HepG2 (cell line): ENCODE measurements around the gene METTL14. TPM values are rescaled to one million over a fixed set of nuclear protein-coding genes. Genes with fewer than 3 reads are reported as not detected.

Source experiments
- ATAC-seq: fragments of 200-7000 bp; cut with Tn5 transposase; 3 replicates; pipeline ENCODE4 v1.9.1; 2020; ENCODE audit warnings: mild to moderate bottlenecking, moderate library complexity
- BruUV-seq: library from RNA; stranded (reverse); fragments of 400-500 nt; replicated peaks from 2 replicates; lab custom pipeline; 2021; lab: Mats Ljungman, UMichigan
- CTCF ChIA-PET: fragments of 300-600 bp; formaldehyde crosslinking; extraction: SDS; loops from one replicate; lab custom pipeline; 2021; ENCODE audit warnings: low total read pairs, inconsistent platforms, low intra/inter-chr PET ratio; lab: Yijun Ruan, JAX
- POLR2A ChIA-PET: fragments of 350-600 bp; sonication (Branson Sonifier 250); formaldehyde crosslinking; loops from one replicate; lab custom pipeline; 2020; ENCODE audit warnings: antibody characterized with exemption, inconsistent platforms; lab: Yijun Ruan, JAX
- DNase-seq: peaks from one replicate; pipeline ENCODE4 v3.0.0-alpha.2; 2015; ENCODE audit warnings: low spot score
- FAIRE-seq: peaks from 3 replicates; lab custom pipeline; 2011; peaks lifted over from hg19 to GRCh38; lab: Jason Lieb, UNC
- H2AFZ ChIP-seq: one replicate; pipeline ENCODE4 v1.6.1; 2011; ENCODE audit warnings: low read length, inconsistent platforms
- H3K27ac ChIP-seq: fragments of 300-600 bp; 3 replicates; pipeline ENCODE4 v1.8.0; 2011; ENCODE audit warnings: mixed run types, mild to moderate bottlenecking, mixed read lengths, low read length, inconsistent platforms; ENCODE audit not compliant: insufficient read depth; ENCODE audit errors: extremely low read length
- H3K27me3 ChIP-seq, 2 experiments: fragments of 200-600 bp in 1 of 2; 2 replicates in 1 of 2; 3 replicates in 1 of 2; pipeline versions ENCODE4 v1.6.0 to v1.8.0; 2011; ENCODE audit warnings: low read length in 2 of 2, mild to moderate bottlenecking in 2 of 2, moderate library complexity in 2 of 2, inconsistent platforms in 1 of 2; ENCODE audit not compliant: insufficient read depth in 2 of 2, control insufficient read depth in 1 of 2
- H3K36me3 ChIP-seq, 2 experiments: fragments of 200-600 bp in 1 of 2; replicated peaks in 1 of 2; 2 replicates in 1 of 2; 3 replicates in 1 of 2; pipeline versions ENCODE4 v1.5.1 to v1.8.0; 2011; ENCODE audit warnings: low read length in 2 of 2, inconsistent platforms in 1 of 2; ENCODE audit not compliant: insufficient read depth in 2 of 2, control insufficient read depth in 1 of 2
- H3K4me1 ChIP-seq: 2 replicates; pipeline ENCODE4 v1.5.1; 2012; ENCODE audit warnings: low read length, inconsistent platforms; ENCODE audit not compliant: insufficient read depth
- H3K4me2 ChIP-seq: 2 replicates; pipeline ENCODE4 v1.6.0; 2011; ENCODE audit warnings: low read depth, low read length, inconsistent platforms
- H3K4me3 ChIP-seq, 3 experiments: fragments of 200-600 bp in 1 of 3; sonication (generic), shearing (Covaris generic) in 1 of 3; replicated peaks in 1 of 3; 2 replicates each; pipeline ENCODE4 v1.5.1; 2011 to 2016; ENCODE audit warnings: low read length in 3 of 3, inconsistent platforms in 2 of 3, low read depth in 2 of 3, mild to moderate bottlenecking in 2 of 3, control low read depth in 1 of 3, mixed read lengths in 1 of 3; ENCODE audit not compliant: insufficient read depth in 1 of 3
- H3K79me2 ChIP-seq: one replicate; pipeline ENCODE4 v1.6.1; 2011; ENCODE audit warnings: low read length, inconsistent platforms; ENCODE audit not compliant: insufficient read depth
- H3K9ac ChIP-seq: 2 replicates; pipeline ENCODE4 v1.6.0; 2011; ENCODE audit warnings: mild to moderate bottlenecking, low read depth, low read length, inconsistent platforms; ENCODE audit not compliant: insufficient read depth
- H3K9me3 ChIP-seq: 2 replicates; pipeline ENCODE4 v1.5.1; 2012; ENCODE audit warnings: mild to moderate bottlenecking, low read length
- H4K20me1 ChIP-seq: 2 replicates; pipeline ENCODE4 v1.6.0; 2011; ENCODE audit warnings: inconsistent platforms, mild to moderate bottlenecking, low read length, moderate library complexity; ENCODE audit not compliant: insufficient read depth
- CEBPB ChIP-seq: IDR thresholded peaks from 2 replicates; pipeline ENCODE4 v1.6.1; 2011; ENCODE audit warnings: low read depth, low read length, improper control_type of control experiment, borderline replicate concordance
- EEA1 ChIP-seq: sonication (generic); formaldehyde crosslinking; IDR thresholded peaks from 2 replicates; pipeline ENCODE4 v1.5.1; 2020; ENCODE audit warnings: mild to moderate bottlenecking, missing genetic modification reagents, borderline replicate concordance
- GATA4 ChIP-seq: sonication (generic); IDR thresholded peaks from 2 replicates; pipeline ENCODE4 v1.6.1; 2016; ENCODE audit warnings: antibody characterized with exemption, low read depth, borderline replicate concordance
- GLI4 ChIP-seq: sonication (generic); formaldehyde crosslinking; IDR thresholded peaks from 2 replicates; pipeline ENCODE4 v1.5.1; 2020; ENCODE audit warnings: missing genetic modification reagents, mild to moderate bottlenecking, moderate library complexity, borderline replicate concordance
- HDAC2 ChIP-seq: sonication (generic); formaldehyde crosslinking; IDR thresholded peaks from 2 replicates; pipeline ENCODE4 v1.4.0; 2020; ENCODE audit warnings: missing genetic modification reagents
- JUNB ChIP-seq: sonication (generic); formaldehyde crosslinking; IDR thresholded peaks from 2 replicates; pipeline ENCODE4 v1.8.0; 2022; ENCODE audit warnings: missing genetic modification reagents, mild to moderate bottlenecking, borderline replicate concordance
- MTF2 ChIP-seq: sonication (generic); formaldehyde crosslinking; IDR thresholded peaks from 2 replicates; pipeline ENCODE4 v1.5.0; 2020; ENCODE audit warnings: missing genetic modification reagents, borderline replicate concordance
- RORA ChIP-seq: sonication (generic); formaldehyde crosslinking; IDR thresholded peaks from 2 replicates; pipeline ENCODE4 v1.5.0; 2020; ENCODE audit warnings: mild to moderate bottlenecking, missing genetic modification reagents, moderate library complexity
- ZBTB44 ChIP-seq: sonication (generic); formaldehyde crosslinking; IDR thresholded peaks from 2 replicates; pipeline ENCODE4 v1.4.0; 2020; ENCODE audit warnings: missing genetic modification reagents
- ZNF232 ChIP-seq: sonication (generic); formaldehyde crosslinking; IDR thresholded peaks from 2 replicates; pipeline ENCODE4 v1.4.0; 2020; ENCODE audit warnings: missing genetic modification reagents, borderline replicate concordance
- ZNF530 ChIP-seq: sonication (generic); formaldehyde crosslinking; IDR thresholded peaks from 2 replicates; pipeline ENCODE4 v1.5.0; 2020; ENCODE audit warnings: low read depth, mild to moderate bottlenecking, missing genetic modification reagents
- ZNF704 ChIP-seq: sonication (generic); formaldehyde crosslinking; IDR thresholded peaks from 2 replicates; pipeline ENCODE4 v1.8.1; 2023; ENCODE audit warnings: mild to moderate bottlenecking, inconsistent platforms, moderate library complexity, missing genetic modification reagents, borderline replicate concordance
- ZNF766 ChIP-seq: sonication (generic); formaldehyde crosslinking; IDR thresholded peaks from 2 replicates; pipeline ENCODE4 v1.5.0; 2020; ENCODE audit warnings: missing genetic modification reagents, borderline replicate concordance
- WGBS: methylation state at CpG from one replicate; pipeline ENCODE4 v1.1.6; 2017; ENCODE audit warnings: low lambda C conversion rate; 5-methylcytosine and 5-hydroxymethylcytosine counted together
- in situ Hi-C: cut with HindIII; loops from 2 replicates; pipeline ENCODE4 v1.10.0; 2017; ENCODE audit warnings: low pct_unique_long_range_greater_than_20kb; ENCODE audit not compliant: extremely low pct_ligation_motif_present
- intact Hi-C: fragments of 100-400 bp; cut with micrococcal nuclease; formaldehyde crosslinking; loops from one replicate; pipeline ENCODE4 v1.10.0; 2022; ENCODE audit not compliant: unreplicated experiment
- polyA plus RNA-seq, 8 experiments: library from polyadenylated mRNA; depleted of rRNA in 3 of 8; stranded (reverse) in 7 of 8; unstranded in 1 of 8; fragments of >200 nt; fragmentation: Illumina TruSeq in 4 of 8; extraction: Trizol in 4 of 8; gene quantifications; 2 replicates each; pipeline versions ENCODE4 v1.2.1 to v1.2.3, GENCODE V29; 2011 to 2016; ENCODE audit warnings: low read depth in 4 of 8, missing spikeins in 1 of 8, mixed read lengths in 1 of 8; ENCODE audit not compliant: insufficient read depth in 1 of 8
- total RNA-seq, 5 experiments: library from RNA; depleted of rRNA; stranded (reverse); fragments of >200 nt; fragmentation: Illumina TruSeq; extraction: Trizol; gene quantifications; 2 replicates each; pipeline ENCODE4 v1.2.3, GENCODE V29; 2016; ENCODE audit warnings: low read depth in 1 of 5
- TF ChIP-seq, protein P1 (sequence below): IDR thresholded peaks from 2 replicates; pipeline ENCODE4 v1.6.1; 2016; ENCODE audit warnings: control low read depth
- TF ChIP-seq, protein P2 (sequence below): sonication (generic); formaldehyde crosslinking; IDR thresholded peaks from 2 replicates; pipeline ENCODE4 v1.4.0; 2020; ENCODE audit warnings: low read depth, mild to moderate bottlenecking, missing genetic modification reagents
- TF ChIP-seq, protein P3 (sequence below): sonication (generic); formaldehyde crosslinking; IDR thresholded peaks from 2 replicates; pipeline ENCODE4 v1.4.0; 2020; ENCODE audit warnings: missing genetic modification reagents
- TF ChIP-seq, protein P4 (sequence below): sonication (generic); formaldehyde crosslinking; IDR thresholded peaks from 2 replicates; pipeline ENCODE4 v1.5.0; 2020; ENCODE audit warnings: missing genetic modification reagents

Gene METTL14
- total and polyA plus RNA-seq, 2 of the 13 experiments (the other 11 are each of a cell fraction or from before 2014, with no cell fraction given), result 11.6 to 44.9 TPM

DNA sequence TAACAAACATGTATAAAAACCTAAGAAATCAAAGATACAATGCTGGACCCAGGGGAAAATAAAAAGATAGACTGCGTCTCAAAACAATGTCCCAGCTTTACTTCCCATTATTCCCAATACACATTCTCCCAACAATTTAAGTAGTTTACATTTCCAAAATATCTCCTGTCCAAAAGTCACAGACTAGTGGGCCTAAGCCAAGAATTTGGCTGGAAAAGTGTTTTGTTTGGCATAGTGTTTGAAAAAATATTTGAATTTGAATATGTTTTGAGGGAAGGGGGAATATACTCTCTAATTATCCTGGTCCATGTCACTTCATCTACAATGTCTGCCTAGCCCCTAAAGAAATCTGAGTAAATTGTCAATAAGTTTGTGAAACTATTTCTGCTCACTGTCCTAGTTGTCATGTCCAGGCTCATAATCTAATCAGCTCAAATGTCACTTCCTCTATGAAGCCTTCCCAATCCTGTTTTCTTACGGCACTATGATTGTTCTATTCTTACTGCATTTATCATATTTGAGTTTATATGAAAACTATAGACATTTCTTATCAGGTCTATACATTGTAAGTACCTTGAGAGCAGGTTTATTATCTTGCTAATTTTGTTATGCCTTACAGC is 76.3 kb downstream of the METTL14 start:
- no peak overlapping the region for H2AFZ ChIP-seq
- ATAC-seq (no peak), FAIRE-seq (no peak), DNase-seq (no peak)
- peaks cover 3% of the 10 kb centered on the region; the same call in 1 of the 2 replicates for H4K20me1 ChIP-seq
- H3K4me1 ChIP-seq, result peaks cover 32% of the 10 kb centered on the region
- no peaks in the 10 kb centered on the region for H3K9me3 ChIP-seq
- peaks cover 10 to 55% of the 10 kb centered on the region in 2 experiments for H3K36me3 ChIP-seq
- no peaks in the 10 kb centered on the region for H3K79me2 ChIP-seq
- TF ChIP-seq ZNF704 (CRISPR knock-in tag) (no peak), MTF2 (CRISPR knock-in tag) (no peak), ZBTB44 (CRISPR knock-in tag) (no peak), GLI4 (CRISPR knock-in tag) (no peak), GATA4 (no peak), ZNF232 (no peak), RORA (CRISPR knock-in tag) (no peak), CEBPB (no peak), ZNF530 (no peak), ZNF766 (no peak), HDAC2 (CRISPR knock-in tag) (no peak), EEA1 (CRISPR knock-in tag) (no peak), JUNB (CRISPR knock-in tag) (no peak)
- TF ChIP-seq, protein P1, sequence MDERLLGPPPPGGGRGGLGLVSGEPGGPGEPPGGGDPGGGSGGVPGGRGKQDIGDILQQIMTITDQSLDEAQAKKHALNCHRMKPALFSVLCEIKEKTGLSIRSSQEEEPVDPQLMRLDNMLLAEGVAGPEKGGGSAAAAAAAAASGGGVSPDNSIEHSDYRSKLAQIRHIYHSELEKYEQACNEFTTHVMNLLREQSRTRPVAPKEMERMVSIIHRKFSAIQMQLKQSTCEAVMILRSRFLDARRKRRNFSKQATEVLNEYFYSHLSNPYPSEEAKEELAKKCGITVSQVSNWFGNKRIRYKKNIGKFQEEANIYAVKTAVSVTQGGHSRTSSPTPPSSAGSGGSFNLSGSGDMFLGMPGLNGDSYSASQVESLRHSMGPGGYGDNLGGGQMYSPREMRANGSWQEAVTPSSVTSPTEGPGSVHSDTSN (CRISPR knock-in tag), result no peak
- TF ChIP-seq, protein P2, sequence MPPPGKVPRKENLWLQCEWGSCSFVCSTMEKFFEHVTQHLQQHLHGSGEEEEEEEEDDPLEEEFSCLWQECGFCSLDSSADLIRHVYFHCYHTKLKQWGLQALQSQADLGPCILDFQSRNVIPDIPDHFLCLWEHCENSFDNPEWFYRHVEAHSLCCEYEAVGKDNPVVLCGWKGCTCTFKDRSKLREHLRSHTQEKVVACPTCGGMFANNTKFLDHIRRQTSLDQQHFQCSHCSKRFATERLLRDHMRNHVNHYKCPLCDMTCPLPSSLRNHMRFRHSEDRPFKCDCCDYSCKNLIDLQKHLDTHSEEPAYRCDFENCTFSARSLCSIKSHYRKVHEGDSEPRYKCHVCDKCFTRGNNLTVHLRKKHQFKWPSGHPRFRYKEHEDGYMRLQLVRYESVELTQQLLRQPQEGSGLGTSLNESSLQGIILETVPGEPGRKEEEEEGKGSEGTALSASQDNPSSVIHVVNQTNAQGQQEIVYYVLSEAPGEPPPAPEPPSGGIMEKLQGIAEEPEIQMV, result no peak
- TF ChIP-seq, protein P3, sequence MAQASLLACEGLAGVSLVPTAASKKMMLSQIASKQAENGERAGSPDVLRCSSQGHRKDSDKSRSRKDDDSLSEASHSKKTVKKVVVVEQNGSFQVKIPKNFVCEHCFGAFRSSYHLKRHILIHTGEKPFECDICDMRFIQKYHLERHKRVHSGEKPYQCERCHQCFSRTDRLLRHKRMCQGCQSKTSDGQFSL (CRISPR knock-in tag), result no peak
- TF ChIP-seq, protein P4, sequence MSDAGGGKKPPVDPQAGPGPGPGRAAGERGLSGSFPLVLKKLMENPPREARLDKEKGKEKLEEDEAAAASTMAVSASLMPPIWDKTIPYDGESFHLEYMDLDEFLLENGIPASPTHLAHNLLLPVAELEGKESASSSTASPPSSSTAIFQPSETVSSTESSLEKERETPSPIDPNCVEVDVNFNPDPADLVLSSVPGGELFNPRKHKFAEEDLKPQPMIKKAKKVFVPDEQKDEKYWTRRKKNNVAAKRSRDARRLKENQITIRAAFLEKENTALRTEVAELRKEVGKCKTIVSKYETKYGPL, result no peak
- H3K27ac ChIP-seq, result no peak overlapping the region
- no peak overlapping the region for H3K9ac ChIP-seq
- ChIA-PET CTCF (no interaction called here), POLR2A (no interaction called here)
- no peak overlapping the region for H3K4me3 ChIP-seq
- H3K27me3 ChIP-seq, result no peaks in the 10 kb centered on the region
- no peak overlapping the region for H3K4me2 ChIP-seq
- in situ Hi-C loops, result no loop called here
- intact Hi-C loops, result no loop called here
- 99% methylated on average over 2 of the region's 2 CpGs for WGBS
- BruUV-seq, result no TSS peak
